Measurements from ENCODE around the gene AHCTF1. TPM values are rescaled to one million over a fixed set of nuclear protein-coding genes. Genes with fewer than 3 reads are reported as not detected.
"Not testable (repeated sequence)": the region's sequence is repeated elsewhere in the genome, so short reads cannot be mapped to it uniquely, and the experiment has no call there.

Gene AHCTF1
- total and polyA plus RNA-seq, 12 donors = 10.0 to 42.6 (median 27.9) TPM

DNA sequence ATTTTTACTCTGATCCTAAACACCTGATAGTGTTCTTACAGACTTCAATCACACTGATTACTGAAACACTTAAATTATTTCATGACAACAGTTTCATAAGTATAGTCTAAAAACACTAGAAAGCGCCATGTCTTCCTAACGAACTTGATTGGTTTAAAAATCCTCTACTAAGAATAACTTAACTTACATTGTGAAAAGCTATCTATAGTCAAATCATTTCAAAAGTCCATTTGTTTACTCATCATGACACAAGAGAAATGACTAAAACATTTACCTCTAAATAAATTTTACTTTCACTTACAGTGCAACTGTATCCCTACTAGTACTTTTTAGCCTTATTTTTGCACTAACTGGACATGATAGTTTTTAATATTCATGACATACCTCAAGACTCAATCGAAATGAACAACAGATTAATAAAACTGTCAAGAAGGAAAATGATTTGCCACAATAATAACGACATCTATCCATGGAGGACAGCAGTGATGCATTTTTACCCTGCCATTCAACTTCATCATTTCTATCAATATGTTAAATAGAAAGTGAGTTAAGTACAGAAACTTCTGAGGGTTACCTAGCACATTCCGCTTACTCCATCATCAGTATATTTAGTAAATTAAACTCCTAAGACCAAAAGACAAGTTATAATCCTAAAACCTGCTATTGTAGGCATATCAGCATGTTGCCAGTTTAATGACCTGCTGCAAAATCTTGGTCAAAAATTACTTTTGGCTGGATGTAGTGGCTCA, 38.4 kb downstream of the AHCTF1 start:
- DNase-seq = no peak
- Histone ChIP-seq H3K27me3 (no peaks in the 10 kb centered on the region), H3K36me3 (replicated peaks in 1 of 2) (peaks cover 0 to 66% of the 10 kb centered on the region in 2 donors), H3K4me3 (no peak overlapping the region), H3K9me3 (replicated peaks in 1 of 3) (no peaks in the 10 kb centered on the region), H3K4me1 (replicated peaks in 1 of 2) (no peaks in the 10 kb centered on the region), H3K27ac (no peak overlapping the region)
- WGBS, 4 donors = 87 to 95% (median 91%) methylated on average over 5 of the region's 5 CpGs
- no peak for TF ChIP-seq POLR2A (IDR thresholded peaks at IDR 0.05)
- TF ChIP-seq, protein P1, sequence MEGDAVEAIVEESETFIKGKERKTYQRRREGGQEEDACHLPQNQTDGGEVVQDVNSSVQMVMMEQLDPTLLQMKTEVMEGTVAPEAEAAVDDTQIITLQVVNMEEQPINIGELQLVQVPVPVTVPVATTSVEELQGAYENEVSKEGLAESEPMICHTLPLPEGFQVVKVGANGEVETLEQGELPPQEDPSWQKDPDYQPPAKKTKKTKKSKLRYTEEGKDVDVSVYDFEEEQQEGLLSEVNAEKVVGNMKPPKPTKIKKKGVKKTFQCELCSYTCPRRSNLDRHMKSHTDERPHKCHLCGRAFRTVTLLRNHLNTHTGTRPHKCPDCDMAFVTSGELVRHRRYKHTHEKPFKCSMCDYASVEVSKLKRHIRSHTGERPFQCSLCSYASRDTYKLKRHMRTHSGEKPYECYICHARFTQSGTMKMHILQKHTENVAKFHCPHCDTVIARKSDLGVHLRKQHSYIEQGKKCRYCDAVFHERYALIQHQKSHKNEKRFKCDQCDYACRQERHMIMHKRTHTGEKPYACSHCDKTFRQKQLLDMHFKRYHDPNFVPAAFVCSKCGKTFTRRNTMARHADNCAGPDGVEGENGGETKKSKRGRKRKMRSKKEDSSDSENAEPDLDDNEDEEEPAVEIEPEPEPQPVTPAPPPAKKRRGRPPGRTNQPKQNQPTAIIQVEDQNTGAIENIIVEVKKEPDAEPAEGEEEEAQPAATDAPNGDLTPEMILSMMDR (IDR thresholded peaks at IDR 0.05) = no peak
- intact Hi-C loops (cut with DNase I) = no loop called here

- Histone ChIP-seq H3K27ac (no peak overlapping the region), H3K4me3 (no peak overlapping the region), H3K27me3 (no peaks in the 10 kb centered on the region), H3K36me3 (replicated peaks in 1 of 2) (peaks cover 0 to 68% of the 10 kb centered on the region in 2 donors), H3K9me3 (replicated peaks in 1 of 3) (no peaks in the 10 kb centered on the region), H3K4me1 (replicated peaks in 1 of 2) (no peaks in the 10 kb centered on the region)
- intact Hi-C loops (cut with DNase I) = no loop called here
- DNase-seq = no peak
- no peak for TF ChIP-seq POLR2A (IDR thresholded peaks at IDR 0.05)
- TF ChIP-seq, protein P1 (IDR thresholded peaks at IDR 0.05) = no peak
Observed at GRCh38 chr1:246891105-246891504, 40.6 kb downstream of the AHCTF1 start.

GRCh38 chr1:246888522-246888921, 43.2 kb downstream of the AHCTF1 start:
- peaks cover 0 to 60% of the 10 kb centered on the region in 2 donors for H3K36me3 ChIP-seq (replicated peaks in 1 of 2)
- TF ChIP-seq POLR2A (IDR thresholded peaks at IDR 0.05) = no peak
- TF ChIP-seq, protein P1 (IDR thresholded peaks at IDR 0.05) = no peak
- H3K27me3 ChIP-seq = no peaks in the 10 kb centered on the region
- H3K9me3 ChIP-seq (replicated peaks in 1 of 3) = no peaks in the 10 kb centered on the region
- H3K27ac ChIP-seq = no peak overlapping the region
- intact Hi-C loops (cut with DNase I) = no loop called here
- no peak for DNase-seq
- WGBS, 4 donors = 98 to 100% (median 99%) methylated on average over 2 of the region's 2 CpGs
- no peaks in the 10 kb centered on the region for H3K4me1 ChIP-seq (replicated peaks in 1 of 2)
- H3K4me3 ChIP-seq = no peak overlapping the region

DNA sequence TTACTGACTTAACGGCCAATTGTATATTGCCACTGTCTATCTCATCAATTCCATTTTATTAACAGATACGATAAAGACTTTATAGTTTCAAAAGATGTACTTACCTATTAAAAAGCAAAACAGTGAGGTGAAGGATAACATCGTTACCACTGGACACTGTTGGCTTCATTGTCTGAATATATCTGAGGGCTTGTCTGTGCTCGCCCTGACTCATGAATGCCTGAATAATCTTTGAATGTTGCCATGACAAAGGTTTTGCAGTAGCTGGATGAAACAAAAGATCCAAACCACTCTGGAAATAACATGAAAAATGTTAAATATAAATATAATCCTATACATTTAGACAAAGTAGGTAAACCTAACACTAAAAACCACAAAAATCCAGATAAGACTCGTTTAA, 46.4 kb downstream of the AHCTF1 start:
- H3K27me3 ChIP-seq; H3K9me3 ChIP-seq (replicated peaks in 1 of 3); H3K27ac ChIP-seq; H3K4me1 ChIP-seq (replicated peaks in 1 of 2); H3K4me3 ChIP-seq; DNase-seq; intact Hi-C loops (cut with DNase I): not testable (repeated sequence)
- peaks cover 0 to 57% of the 10 kb centered on the region in 2 donors for H3K36me3 ChIP-seq (replicated peaks in 1 of 2)
- WGBS, 4 donors = 93 to 98% (median 96%) methylated on average over 5 of the region's 5 CpGs

GRCh38 chr1:246878551-246878950, 53.2 kb downstream of the AHCTF1 start:
- Histone ChIP-seq H3K27me3 (no peaks in the 10 kb centered on the region), H3K4me3 (no peak overlapping the region), H3K9me3 (replicated peaks in 1 of 3) (no peaks in the 10 kb centered on the region), H3K27ac (no peak overlapping the region), H3K4me1 (replicated peaks in 1 of 2) (no peaks in the 10 kb centered on the region), H3K36me3 (replicated peaks in 1 of 2) (peaks cover 0 to 21% of the 10 kb centered on the region in 2 donors)
- TF ChIP-seq, protein P1 (IDR thresholded peaks at IDR 0.05) = no peak
- TF ChIP-seq POLR2A (IDR thresholded peaks at IDR 0.05) = no peak
- no peak for DNase-seq
- intact Hi-C loops (cut with DNase I) = no loop called here
- 96 to 97% (median 96%) methylated on average over 4 of the region's 4 CpGs for WGBS, 4 donors

All from adrenal gland (tissue), 12 donors.